NCI-H226 (cell line): ENCODE results near the gene MECR.
A peak's percentile ranks its signal among the peaks of the same experiment; 100 is the strongest.

Experiments
- DNase-seq: peaks from one replicate; pipeline ENCODE4 v3.0.0-alpha.2; 2015

MECR gene, protein sequence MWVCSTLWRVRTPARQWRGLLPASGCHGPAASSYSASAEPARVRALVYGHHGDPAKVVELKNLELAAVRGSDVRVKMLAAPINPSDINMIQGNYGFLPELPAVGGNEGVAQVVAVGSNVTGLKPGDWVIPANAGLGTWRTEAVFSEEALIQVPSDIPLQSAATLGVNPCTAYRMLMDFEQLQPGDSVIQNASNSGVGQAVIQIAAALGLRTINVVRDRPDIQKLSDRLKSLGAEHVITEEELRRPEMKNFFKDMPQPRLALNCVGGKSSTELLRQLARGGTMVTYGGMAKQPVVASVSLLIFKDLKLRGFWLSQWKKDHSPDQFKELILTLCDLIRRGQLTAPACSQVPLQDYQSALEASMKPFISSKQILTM

GRCh38 chr1:29230553-29231378 lies at the start of gene MECR:
MECR (minus strand) TSS chr1:29230934; CDS start chr1:29230906, 28 bp downstream.
- DNase-seq: peak; percentile 77

- peak; percentile 28 for DNase-seq
These were observed 49.2 kb upstream of the MECR start for GRCh38 chr1:29279951-29280391.

DNA sequence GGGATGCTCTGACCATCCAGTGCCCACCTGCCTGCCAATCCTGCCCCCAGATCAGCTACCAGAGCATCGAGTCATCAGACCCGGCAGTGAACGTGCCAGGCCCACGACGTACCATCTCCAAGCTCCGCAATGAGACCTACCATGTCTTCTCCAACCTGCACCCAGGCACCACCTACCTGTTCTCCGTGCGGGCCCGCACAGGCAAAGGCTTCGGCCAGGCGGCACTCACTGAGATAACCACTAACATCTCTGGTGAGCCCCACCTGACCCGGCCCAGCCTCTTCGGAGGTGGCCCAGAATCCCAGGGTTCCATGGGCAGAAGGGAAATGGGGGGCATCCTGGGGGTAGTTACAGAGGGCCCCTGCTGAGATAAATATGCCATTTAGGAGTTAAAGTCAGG lies 48.7 kb upstream of the MECR start:
- DNase-seq: no peak

- DNase-seq: no peak
These were observed 47.4 kb upstream of the MECR start for GRCh38 chr1:29278124-29278523.

- no peak for DNase-seq
These were observed 44.7 kb upstream of the MECR start for GRCh38 chr1:29275435-29275834.

DNA sequence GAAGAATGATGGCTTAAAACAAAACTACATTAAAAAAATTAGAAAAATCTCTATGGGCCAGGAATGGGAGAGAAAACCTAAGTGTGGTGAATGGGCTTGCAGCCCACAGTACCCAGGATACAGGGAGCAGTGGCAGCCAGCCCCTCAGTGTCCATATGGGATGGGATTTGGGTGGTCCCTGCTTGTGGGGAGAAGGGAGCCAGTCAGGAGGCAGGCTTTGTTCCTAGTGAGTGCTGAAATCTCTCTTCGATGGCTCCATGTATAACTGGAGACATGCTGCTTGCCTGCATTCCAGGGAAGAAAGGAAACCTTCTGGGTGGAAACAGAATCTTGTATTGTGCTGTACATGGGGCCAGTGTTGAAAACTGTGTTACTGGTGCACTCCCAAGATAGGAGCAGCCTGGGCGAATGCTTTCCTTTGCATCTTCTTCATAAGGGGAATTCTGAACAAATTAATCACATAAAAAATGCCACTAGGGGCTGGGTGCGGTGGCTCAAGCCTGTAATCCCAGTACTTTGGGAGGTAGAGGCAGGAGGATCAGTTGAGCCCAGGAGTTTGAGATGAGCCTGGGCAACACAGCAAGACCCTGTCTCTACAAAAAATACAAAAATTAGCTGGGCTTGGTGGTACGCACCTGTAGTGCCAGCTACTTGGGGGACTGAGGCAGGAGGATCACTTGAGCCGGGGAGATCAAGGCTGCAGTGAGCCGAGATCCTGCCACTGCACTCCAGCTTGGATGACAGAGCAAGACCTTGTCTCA lies 41.6 kb upstream of the MECR start:
- no peak for DNase-seq

- peak; percentile 86 for DNase-seq
These were observed 41.0 kb upstream of the MECR start for GRCh38 chr1:29271724-29272123.

DNA sequence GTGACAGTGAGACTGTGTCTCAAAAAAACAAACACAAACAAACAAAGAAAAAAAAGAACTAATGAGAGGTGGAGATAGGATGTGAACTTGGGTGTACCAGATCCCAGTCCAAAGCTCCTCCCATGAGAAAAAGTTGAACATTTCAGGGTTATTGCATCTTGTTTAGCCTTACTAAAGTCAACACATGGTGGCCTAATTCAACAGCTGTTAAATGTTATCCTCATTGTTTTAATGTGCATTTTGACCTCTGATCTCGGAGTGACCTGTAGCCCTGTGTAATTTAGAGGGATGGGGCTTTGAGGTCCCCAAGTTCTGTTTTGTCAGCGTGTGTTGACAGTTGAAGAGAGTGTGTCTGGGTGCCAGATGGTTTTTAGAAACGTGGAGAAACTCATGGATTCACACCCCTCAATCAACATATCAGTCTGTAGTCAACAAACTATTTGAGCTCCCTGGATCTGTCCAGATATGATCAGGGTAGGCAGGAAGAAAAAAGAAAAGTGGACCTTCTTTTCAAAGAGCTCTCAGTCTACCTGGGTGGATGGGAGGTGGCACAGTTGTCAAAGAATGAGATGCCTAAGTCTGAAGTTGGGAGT lies 40.3 kb upstream of the MECR start:
- no peak for DNase-seq

- no peak for DNase-seq
These were observed 38.6 kb upstream of the MECR start for GRCh38 chr1:29269382-29269781.

GRCh38 chr1:29267321-29268070 lies 36.8 kb upstream of the MECR start:
- no peak for DNase-seq

- no peak for DNase-seq
These were observed 36.2 kb upstream of the MECR start for GRCh38 chr1:29266912-29267311.

GRCh38 chr1:29264773-29265389 lies 34.1 kb upstream of the MECR start:
- peak; percentile 57 for DNase-seq

- no peak for DNase-seq
These were observed 29.8 kb upstream of the MECR start for GRCh38 chr1:29260531-29260930.

- no peak for DNase-seq
These were observed 29.2 kb upstream of the MECR start for GRCh38 chr1:29259802-29260441.

GRCh38 chr1:29258976-29259801 lies 28.5 kb upstream of the MECR start:
- no peak for DNase-seq

GRCh38 chr1:29258189-29258975 lies 27.6 kb upstream of the MECR start:
- DNase-seq: no peak

DNA sequence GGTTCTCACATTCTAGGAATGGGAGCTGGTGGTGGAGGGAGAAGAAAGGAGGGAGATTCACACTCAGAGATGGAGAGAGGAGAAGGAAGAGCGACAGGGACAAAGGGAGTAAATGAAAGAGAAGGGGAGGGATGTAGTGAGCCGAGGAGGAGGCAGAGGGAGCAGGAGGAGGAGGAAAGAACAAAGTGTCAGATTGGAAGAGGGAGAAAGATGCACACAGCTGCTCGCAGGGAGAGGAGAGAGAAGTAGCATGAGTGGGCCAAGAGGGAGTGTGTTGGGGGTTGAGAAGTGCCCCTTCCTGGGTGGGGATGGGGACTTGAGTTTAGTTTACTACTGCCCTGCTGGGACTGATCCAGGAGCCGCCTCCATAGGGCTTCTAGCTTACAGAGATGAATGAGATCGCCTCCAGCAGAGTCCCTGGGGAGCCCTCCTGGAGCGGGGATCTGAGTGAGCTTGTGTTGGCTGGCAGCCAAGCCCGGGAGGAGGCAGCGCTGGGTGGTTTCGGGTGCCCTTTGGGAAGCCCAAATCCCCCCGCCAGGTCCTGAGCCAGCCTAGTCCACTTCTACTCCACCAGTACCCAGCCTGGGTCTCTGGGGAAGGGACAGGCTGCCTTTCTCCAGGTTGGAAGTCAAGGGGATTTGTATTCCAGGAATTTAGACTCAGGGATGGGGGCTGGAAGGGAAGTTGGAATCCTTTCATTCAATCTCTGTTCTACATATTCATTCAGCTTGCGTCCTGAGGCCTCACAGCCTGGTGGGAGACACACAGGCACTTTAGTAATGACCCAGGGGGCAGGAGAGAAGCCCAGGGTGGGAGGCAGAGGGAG lies 26.5 kb upstream of the MECR start:
- no peak for DNase-seq

DNA sequence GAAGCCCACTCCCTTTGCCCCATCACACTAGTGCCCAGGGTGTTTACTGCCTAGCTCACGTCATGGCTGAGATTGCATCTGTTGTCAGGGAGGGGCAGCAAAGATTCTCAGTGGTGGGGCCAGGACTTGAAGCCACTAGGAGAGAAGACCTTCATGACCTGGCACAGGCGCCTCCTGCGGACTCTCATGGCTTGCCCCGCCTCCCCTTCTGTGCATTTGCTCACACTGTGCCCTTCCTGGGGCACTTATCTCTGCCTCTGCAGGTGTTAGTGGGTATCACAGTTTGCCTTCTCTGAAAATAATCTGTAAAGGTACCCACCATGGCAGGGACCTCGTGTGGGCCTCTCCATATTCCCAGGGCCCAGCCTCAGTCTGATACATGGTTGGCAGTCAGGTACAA lies 25.7 kb upstream of the MECR start:
- no peak for DNase-seq
